ENCODE results near the gene NKTR.
A peak's percentile ranks its signal among the peaks of the same experiment; 100 is the strongest.
"Not testable (repeated sequence)": the region's sequence is repeated elsewhere in the genome, so short reads cannot be mapped to it uniquely, and the experiment has no call there.

NKTR gene

DNA sequence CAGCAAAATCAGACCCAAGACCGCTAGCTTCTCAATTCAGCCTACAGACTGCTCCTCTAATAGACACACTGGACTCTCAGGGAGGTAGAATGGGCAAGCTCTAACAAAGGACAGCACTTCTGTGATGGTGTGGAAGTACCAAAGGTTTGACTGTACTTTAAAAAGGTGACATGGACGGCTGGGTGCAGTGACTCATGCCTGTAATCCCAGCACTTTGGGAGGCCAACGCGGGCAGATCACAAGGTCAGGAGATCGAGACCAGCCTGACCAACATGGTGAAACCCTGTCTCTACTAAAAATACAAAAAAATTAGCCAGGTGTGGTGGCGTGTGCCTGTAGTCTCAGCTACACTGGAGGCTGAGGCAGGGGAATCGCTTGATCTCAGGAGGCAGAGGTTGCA lies 3.4 kb upstream of the NKTR start:
- DNase-seq, result not testable (repeated sequence)

DNA sequence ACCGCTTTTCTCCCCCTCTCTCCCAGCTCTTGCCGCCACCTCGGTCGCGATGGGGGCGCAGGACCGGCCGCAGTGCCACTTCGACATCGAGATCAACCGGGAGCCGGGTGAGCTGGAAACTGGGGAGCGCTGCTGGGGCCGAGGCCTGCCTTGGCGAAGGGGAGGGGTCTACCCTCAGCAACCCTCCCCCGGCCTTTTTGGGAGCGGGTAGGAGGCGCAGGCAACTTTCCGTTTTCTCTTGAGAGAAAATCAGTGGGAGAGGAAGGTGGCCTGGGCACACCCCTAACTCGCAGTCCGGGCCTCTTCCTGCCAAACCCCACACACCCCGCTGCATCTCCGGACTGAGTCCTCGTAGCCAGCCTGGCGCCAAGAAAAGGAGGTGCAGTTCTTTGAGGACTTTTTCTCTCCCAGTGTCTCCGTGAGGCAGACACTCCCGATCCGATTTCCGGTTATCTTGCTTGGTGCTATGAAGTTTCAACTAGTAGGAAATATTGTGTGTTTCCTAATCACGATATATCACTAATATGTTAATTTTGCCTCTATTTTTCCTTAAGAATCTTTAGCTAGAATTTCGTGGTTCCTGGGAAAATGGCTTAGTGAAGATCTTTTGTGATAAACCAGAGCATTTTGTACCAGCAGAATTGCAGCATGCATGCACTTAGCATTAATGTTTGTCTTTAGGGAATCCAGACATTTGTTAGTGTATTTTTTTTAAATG lies 631 bp downstream of the NKTR start:
- DNase-seq, result peak; percentile 77

DNA sequence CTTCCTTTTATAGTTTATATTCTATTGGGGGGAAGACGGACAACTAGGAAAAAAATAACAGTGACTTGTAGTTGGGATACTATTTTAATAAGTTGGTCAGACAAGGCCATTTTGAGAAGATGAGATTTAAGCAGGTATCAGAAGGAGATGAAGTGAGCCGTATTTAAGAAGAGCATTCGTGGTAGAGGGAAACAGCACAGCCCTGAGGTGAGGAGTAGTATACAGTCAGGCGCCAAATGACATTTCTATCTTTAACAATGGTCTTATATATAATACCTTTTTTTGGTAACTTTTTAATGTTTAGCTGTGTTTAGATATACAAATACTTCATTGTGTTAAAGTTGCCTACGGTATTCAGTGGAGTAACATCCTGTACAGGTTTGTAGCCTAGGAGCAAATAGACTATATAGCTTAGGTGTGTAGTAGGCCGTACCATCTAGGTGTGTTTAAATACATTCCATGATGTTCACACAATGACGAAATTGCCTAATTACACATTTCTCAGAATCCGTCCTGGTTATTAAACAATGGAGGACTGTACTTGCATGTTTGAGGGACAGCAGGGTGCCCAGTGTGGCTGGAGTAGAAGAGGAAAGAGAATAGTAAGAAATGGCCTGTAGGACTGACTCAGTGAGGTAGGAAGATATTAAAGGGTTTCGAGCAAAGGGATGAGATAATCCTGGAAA lies 1.6 kb downstream of the NKTR start:
- peak; percentile 24 for DNase-seq

DNA sequence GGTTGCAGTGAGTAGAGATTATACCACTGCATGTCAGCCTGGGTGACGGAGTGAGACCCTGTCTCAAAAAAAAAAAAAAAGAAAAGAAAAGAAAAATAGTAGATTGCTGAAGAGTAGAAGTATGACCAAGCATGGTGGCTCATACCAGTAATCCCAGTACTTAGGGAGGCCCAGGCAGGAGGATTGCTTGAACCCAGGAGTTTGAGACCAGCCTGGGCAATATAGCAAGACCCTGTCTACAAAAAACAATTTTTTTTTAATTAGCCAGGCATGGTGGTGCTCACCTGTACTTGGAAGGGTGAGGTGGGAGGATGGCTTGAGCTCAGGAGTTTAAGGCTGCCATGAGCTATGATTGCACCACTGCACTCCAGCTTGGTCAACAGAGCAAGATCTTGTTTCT lies 2.5 kb downstream of the NKTR start:
- no peak for DNase-seq

DNA sequence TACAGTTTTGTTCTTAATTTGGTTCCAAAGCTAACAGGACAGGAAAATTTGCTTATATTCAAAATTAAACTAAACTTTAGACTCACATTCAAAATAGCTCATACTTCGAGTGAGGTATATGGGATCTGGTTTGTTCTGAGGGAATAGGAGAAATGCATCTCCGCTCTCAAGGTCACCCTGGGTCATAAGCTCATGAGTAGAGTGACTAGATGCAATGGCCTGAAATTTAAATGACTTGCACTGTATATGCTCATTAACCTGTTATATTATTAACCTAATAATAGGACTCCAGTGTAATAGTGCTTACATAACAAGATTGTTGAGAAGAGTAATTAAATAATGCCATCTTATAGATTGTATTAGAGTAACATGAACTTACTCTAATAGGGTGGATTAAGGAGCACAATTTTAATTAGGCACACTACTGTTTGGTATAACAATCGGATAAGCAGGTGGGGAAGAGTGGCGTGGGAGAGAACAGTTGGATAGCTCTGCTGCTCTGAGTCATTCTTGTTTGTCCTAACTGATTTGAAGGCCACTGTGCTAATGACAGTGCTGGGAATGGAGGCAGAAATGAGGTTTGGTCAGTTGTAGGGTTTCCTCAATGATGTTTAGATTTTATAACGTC lies 5.2 kb downstream of the NKTR start:
- no peak for DNase-seq

DNA sequence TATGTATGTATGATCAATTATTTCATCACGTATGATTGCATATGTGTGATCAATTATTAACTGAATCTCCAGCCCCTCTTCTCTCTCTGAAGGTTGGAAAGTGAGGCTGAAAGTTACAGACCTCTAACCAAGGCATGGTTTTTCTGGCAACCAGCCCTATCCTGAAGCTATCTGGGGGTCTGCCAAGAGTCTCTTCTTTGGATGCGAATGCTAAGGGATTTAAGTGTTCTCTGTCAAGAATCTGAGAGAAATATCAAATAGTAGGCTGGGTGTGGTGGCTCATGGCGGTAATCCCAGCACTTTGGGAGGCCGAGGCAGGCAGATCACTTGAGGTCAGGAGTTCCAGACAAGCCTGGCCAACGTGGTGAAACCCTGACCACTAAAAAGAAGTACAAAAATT lies 8.1 kb downstream of the NKTR start:
- DNase-seq, result no peak

DNA sequence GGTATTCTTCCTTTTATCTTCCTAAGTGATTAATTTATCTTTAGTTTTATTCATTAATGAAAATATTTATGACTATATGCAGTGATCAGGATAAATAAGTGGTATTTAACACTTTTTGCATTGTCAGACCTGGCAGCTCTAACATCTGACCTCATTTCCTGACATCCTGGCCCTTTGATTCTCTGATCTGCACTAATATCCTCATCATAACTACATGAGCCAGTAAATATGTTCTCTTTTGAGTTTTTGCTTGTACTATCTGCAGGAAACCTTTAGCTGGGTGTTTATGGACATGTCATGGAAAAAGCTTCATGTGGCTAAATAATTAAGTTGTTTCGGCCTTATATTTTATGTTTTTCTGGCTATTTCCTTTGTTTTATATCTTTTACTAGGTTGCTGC lies 10.5 kb downstream of the NKTR start:
- no peak for DNase-seq

DNA sequence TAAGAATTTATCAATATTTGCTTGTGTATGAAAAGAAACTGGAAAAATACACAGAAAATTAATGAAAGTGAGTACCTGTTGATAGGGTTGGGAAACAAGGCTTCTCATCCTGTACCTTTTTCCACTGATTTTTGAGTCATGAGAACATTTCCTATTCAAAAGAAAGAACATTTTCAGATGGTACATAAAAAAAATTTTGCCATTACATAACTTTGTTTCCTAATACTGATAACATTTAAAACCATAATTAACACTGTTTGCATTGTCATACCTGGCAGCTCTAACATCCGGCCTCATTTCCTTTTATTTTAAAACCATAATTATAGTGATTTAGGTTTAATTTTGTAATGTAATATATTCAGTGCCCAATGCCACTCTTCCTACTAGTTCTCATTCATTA lies 11.7 kb downstream of the NKTR start:
- no peak for DNase-seq

DNA sequence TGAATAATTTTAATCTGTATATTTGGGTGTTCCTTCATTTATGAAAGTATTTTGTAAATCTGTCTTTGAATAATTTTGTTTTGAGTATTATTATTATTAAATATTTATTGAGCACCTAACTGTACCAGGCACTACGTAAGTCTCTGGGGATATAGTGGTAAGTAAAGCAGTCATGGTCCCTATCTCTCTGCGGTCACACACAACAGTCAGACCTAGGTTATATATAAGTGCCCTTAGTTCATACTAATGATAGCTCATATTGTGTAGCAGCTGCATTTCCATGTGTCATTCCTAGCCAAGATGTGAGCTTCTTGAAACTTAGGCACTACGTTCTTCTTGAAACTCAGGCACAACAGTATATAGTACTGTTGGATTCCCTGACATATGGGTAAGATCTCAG lies 12.4 kb downstream of the NKTR start:
- DNase-seq, result no peak

DNA sequence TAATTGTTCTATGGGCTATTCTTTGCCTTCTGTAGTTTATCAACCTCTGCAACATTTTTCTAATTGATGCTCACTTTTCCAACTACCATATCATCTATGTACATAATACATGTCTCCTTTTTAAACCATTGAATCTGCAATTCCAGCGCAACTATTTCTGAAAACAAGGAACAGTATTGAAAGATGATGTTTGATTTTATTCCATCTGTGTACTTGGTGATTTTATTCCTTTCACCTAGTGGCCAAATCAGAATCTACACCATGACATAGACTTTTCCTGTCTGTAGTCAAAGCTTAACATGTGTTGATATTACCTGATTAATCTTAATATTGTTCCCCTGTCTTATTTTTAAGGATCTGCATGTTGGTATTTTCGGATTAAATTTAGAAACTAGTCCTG lies 13.0 kb downstream of the NKTR start:
- DNase-seq, result no peak

DNA sequence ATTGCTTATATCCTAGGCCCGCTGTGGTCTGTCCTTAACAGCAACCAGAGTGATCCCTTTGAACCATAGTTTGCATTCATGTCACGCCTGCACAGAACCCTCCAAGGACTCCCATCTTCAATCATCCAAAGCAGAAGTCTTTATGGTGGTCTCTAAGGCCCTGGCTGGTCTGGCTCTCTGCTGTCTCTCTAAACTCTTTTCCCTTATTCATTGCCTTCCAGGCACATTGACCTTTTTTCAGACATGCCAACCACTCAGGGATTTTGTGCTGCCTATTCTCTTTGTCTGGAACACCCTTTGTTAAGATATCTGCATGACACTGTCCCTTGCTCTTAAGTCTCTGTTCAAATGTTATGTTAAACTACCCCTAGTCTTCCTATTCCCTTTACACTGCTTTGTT lies 31.1 kb downstream of the NKTR start:
- DNase-seq, result no peak

DNA sequence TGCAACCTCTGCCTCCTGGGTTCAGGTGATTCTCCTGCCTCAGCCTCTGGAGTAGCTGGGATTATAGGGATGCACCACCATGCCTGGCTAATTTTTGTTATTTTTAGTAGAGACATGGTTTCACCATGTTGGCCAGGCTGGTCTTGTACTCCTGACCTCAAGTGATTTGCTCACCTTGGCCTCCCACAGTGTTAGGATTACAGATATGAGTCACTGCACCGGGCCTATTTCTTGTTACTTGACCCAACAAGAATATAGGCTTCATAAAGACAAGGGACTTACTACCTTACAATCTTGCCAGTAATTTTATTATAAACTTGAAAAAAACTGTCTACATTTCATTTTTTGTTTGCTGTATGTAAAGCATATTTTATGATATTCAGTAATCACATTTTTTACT lies 31.7 kb downstream of the NKTR start:
- no peak for DNase-seq

DNA sequence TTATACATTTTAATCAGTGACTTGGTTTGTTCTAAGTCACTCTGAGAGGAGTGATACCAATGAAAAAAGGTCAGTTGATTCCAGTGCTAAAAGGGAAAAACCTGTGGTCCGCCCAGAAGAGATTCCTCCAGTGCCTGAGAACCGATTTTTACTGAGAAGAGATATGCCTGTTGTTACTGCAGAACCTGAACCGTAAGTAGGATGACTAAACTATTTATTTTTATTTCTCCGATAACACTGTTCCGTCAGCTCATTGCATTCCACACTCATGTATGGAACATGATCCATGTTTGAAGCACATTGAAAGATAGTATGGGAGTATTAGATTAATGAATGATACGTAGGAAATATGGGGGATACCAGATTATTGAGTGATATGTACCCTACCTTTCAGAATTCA lies 33.1 kb downstream of the NKTR start:
- no peak for DNase-seq

DNA sequence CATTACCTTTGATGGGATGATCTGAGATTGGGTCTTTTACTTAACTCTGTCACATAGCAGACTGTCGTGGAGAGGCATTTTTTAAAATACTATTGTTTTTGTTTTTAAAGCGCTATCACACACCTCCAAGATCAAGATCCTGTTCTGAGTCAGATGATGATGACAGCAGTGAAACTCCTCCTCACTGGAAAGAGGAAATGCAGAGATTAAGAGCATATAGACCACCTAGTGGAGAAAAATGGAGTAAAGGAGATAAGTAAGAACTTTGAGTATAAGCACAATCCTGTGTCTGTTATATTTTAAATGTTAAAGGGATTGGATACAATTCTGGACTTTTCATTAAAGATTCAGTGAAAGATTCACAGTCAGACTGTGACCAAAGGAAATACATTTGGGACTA lies 34.6 kb downstream of the NKTR start:
- peak; percentile 74 for DNase-seq

DNA sequence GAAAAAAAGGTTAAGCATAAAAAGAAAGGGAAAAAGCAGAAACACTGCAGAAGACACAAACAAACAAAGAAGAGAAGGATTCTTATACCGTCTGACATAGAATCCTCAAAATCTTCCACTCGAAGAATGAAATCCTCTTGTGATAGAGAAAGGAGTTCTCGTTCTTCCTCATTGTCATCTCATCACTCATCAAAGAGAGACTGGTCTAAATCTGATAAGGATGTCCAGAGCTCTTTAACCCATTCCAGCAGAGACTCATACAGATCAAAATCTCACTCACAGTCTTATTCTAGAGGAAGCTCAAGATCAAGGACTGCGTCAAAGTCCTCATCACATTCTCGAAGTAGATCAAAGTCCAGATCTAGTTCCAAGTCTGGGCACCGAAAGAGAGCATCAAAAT lies 36.5 kb downstream of the NKTR start:
- no peak for DNase-seq

DNA sequence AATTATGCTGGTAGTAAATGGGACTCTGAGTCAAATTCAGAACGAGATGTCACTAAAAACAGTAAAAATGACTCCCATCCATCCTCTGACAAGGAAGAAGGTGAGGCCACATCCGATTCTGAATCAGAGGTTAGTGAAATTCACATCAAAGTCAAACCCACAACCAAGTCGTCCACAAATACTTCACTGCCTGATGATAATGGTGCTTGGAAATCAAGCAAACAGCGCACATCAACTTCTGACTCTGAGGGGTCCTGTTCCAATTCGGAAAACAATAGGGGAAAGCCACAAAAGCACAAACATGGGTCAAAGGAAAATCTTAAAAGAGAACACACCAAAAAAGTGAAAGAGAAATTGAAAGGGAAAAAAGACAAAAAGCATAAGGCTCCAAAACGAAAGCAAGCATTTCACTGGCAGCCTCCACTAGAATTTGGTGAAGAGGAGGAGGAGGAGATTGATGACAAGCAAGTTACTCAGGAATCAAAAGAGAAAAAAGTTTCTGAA lies 37.9 kb downstream of the NKTR start:
- DNase-seq, result peak; percentile 91

DNA sequence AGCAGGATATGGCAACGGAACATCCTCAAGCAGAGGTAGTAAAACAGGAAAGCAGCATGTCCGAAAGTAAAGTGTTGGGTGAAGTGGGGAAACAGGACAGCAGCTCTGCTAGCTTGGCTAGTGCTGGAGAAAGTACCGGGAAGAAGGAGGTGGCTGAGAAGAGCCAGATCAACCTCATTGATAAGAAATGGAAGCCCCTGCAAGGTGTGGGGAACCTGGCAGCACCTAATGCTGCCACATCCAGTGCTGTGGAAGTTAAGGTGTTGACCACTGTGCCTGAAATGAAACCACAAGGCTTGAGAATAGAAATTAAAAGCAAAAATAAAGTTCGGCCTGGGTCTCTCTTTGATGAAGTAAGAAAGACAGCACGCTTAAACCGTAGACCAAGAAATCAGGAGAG lies 38.7 kb downstream of the NKTR start:
- no peak for DNase-seq

DNA sequence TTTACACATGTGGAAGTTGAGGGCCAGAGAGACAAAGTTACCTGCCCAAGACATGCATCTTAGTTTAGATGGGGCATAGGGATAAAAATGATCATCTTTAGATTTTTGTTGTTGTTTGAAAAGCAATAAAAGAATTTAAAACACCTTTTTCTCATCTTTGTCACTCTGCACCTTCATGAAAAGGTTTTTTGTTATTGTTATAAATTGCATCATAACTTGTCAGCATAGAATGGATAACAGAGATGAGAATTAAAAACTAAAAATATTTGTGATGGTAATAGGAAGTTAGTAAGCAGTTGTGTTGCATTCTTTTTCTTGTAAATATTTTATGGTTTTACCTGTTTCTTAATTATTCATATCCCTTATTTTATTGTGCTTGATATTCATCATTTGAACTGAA lies 39.6 kb downstream of the NKTR start:
- DNase-seq, result no peak

DNA sequence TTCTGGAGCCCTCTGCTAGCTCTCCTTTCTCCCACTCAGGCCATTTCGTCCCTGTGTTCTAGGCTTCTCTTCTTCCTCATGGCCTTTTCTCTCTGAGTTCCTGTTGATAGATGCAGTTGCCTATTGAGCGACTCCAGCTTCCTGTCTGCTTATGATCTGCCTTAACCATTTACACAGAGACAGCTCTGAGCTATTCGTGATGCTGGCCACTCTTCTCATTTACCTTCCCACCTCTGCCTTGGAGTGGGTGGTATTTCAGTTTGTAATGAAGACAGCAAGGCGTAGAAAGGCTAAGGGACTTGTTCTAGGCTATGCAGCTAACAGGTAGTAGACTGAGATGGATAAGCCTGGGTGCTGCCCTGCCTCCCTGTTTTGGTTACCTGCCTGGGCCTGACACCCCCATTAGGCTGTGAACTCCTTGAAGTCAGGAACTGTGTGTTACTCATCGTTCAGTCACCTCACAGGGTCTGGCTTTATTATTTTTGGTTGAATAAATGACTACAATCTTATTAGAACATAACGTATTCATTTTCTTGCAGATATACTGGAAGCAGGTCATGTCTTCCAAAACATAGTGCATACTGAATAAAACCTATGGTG lies 40.4 kb downstream of the NKTR start:
- no peak for DNase-seq

DNA sequence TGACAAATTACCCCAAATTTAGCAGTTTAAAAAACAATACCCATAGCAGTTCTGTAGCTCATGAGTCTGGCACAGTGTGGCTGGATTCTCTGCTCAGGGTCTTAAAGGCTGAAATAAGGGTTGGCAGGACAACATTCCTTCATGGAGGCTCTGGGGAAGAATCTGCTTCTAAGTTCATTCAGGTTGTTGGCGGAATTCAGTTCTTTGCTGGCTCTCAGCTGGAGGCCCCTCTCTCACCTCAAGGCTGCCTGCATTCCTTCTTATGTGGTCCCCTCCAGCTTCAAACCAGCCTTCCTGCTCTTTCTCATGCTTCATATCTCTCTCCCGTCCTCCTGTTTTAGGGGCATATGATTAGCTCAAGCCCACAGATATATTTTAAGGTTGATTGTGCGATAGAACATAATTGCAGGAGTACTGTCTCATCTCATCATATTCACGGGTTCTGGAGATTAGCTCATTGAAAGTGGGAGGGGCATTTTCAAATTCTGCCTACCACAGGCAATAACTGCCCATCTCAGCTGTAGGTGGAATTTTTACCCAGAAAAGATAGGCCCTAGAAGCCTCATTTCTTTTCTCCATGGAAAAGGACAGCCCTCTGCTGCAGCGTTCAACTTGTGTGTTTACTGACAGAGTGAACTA lies 47.5 kb downstream of the NKTR start:
- DNase-seq, result no peak

DNA sequence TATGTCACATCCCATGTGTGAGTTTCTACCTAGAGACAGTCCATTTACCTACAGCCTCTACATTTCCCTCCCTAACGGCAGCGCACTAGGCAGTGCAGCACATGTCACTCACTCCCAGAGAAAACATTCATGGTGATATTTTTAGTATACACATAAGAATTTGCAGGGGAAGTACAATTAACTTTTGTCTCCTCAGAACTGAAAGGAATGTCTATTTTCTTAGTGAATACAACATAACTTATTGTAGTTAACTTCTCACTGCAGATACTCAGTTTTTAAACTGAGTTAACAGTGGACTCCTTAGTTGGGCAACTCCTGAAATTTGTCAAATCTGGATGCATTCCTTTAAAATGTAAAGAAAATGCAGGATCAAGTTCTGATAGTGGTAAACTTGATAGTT lies 48.5 kb downstream of the NKTR start:
- no peak for DNase-seq

DNA sequence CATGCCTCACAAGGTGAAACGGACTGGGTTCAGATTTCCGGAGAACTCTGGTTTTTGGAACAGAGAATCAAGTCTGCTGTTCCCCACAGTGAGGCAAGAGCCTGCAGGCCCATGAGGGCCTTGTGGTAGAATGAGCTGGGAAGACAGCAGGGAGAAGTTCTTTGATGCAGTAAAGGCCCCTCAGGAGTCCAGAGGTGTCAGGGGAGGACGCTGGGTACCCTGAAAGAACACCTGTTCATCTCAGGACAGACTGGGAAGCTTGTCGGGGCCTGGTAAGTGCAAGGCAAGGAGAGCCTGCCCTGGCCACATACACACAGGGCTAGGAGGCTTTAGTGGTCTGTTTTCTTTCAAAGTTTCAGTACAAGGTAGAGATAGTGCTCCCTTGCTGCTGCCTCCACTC lies 49.3 kb downstream of the NKTR start:
- no peak for DNase-seq
